Measurements from ENCODE around the gene SUGCT. TPM values are rescaled to one million over a fixed set of nuclear protein-coding genes. Genes with fewer than 3 reads are reported as not detected.

The SUGCT gene
- total and polyA plus RNA-seq, 9 of the 15 experiments (the other 6 are each of a cell fraction or from before 2014, with no cell fraction given) = 0.58 to 2.5 (median 1.4) TPM

DNA sequence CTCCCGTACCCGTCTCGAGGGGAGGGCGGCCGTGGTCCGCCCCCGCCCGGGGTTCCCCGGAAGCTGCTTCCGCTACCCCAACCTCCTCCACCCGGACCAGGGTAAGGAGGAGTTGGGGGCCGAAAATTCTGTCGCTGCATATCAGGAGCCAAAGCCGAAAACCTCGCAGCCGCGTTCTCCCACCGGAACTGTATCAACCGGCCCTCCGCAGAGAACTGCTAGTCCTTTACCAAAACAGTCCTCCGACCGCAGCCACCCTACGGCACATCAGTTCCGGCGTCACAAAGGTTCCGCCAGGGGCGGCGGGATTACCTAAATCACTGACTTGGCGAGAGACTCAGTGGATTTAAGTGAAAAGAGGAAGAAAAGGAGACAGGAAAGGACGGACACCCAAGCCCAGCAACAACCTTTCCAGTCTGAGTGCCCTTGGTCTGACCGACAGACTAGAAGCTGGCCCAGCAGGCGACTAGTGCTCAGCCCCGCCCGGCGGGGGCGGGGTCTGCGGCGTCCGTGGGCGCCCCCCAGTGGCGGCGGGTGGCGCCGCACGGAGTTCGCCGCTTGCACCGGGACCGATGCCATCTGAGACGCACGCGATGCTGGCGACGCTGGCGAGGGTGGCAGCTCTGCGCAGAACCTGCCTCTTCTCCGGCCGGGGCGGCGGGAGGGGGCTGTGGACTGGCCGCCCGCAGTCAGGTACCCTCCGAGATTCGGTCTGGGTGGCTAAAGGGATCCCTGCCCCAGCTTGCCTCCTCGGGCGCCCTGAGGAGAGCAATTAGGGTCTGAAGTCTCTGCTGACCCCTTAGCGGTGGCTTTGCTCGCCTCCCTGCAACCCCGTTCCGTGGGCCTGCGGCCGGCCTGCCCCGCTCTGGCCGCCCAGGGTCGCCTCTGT, at the start of gene SUGCT, which contains the start of gene MPLKIP (continued):
- TF ChIP-seq SAP30 (IDR thresholded peaks at IDR 0.05; ENCODE audit: borderline replicate concordance, insufficient read depth, low read depth, low read length, poor library complexity, severe bottlenecking) (peak; percentile 27), MTF1 (CRISPR knock-in tag; IDR thresholded peaks at IDR 0.05; ENCODE audit: borderline replicate concordance) (no peak), ZFP36 (IDR thresholded peaks at IDR 0.05; ENCODE audit: low read depth, low read length, partially characterized antibody) (no peak), RCOR1 (IDR thresholded peaks at IDR 0.05; ENCODE audit: borderline replicate concordance in 1 of 2, low read depth in 2 of 2, low read length in 2 of 2) (peak in 1 of 2 experiments; percentile 53; a peak in 1 of 4 replicates), HNRNPLL (IDR thresholded peaks at IDR 0.05; ENCODE audit: low read depth, low read length, poor library complexity, severe bottlenecking) (peak; percentile 57), PYGO2 (tag; IDR thresholded peaks at IDR 0.05) (peak; percentile 60; the same call in 1 of the 2 replicates), ZFP1 (CRISPR knock-in tag; IDR thresholded peaks at IDR 0.05) (no peak), U2AF1 (optimal IDR thresholded peaks at IDR 0.05; ENCODE audit: low read depth, low read length) (peak; percentile 45), RBM15 (IDR thresholded peaks at IDR 0.05; ENCODE audit: insufficient read depth, low read length) (no peak), NBN (IDR thresholded peaks at IDR 0.05; ENCODE audit: low read depth) (peak; percentile 94), TAL1 (IDR thresholded peaks at IDR 0.05) (peak; percentile 20; the same call in 1 of the 2 replicates)
- TF ChIP-seq, protein P1, sequence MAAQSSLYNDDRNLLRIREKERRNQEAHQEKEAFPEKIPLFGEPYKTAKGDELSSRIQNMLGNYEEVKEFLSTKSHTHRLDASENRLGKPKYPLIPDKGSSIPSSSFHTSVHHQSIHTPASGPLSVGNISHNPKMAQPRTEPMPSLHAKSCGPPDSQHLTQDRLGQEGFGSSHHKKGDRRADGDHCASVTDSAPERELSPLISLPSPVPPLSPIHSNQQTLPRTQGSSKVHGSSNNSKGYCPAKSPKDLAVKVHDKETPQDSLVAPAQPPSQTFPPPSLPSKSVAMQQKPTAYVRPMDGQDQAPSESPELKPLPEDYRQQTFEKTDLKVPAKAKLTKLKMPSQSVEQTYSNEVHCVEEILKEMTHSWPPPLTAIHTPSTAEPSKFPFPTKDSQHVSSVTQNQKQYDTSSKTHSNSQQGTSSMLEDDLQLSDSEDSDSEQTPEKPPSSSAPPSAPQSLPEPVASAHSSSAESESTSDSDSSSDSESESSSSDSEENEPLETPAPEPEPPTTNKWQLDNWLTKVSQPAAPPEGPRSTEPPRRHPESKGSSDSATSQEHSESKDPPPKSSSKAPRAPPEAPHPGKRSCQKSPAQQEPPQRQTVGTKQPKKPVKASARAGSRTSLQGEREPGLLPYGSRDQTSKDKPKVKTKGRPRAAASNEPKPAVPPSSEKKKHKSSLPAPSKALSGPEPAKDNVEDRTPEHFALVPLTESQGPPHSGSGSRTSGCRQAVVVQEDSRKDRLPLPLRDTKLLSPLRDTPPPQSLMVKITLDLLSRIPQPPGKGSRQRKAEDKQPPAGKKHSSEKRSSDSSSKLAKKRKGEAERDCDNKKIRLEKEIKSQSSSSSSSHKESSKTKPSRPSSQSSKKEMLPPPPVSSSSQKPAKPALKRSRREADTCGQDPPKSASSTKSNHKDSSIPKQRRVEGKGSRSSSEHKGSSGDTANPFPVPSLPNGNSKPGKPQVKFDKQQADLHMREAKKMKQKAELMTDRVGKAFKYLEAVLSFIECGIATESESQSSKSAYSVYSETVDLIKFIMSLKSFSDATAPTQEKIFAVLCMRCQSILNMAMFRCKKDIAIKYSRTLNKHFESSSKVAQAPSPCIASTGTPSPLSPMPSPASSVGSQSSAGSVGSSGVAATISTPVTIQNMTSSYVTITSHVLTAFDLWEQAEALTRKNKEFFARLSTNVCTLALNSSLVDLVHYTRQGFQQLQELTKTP (IDR thresholded peaks at IDR 0.05; ENCODE audit: low read depth in 1 of 2, partially characterized antibody in 2 of 2) = peak; percentile 54 to 65
- TF ChIP-seq, protein P2, sequence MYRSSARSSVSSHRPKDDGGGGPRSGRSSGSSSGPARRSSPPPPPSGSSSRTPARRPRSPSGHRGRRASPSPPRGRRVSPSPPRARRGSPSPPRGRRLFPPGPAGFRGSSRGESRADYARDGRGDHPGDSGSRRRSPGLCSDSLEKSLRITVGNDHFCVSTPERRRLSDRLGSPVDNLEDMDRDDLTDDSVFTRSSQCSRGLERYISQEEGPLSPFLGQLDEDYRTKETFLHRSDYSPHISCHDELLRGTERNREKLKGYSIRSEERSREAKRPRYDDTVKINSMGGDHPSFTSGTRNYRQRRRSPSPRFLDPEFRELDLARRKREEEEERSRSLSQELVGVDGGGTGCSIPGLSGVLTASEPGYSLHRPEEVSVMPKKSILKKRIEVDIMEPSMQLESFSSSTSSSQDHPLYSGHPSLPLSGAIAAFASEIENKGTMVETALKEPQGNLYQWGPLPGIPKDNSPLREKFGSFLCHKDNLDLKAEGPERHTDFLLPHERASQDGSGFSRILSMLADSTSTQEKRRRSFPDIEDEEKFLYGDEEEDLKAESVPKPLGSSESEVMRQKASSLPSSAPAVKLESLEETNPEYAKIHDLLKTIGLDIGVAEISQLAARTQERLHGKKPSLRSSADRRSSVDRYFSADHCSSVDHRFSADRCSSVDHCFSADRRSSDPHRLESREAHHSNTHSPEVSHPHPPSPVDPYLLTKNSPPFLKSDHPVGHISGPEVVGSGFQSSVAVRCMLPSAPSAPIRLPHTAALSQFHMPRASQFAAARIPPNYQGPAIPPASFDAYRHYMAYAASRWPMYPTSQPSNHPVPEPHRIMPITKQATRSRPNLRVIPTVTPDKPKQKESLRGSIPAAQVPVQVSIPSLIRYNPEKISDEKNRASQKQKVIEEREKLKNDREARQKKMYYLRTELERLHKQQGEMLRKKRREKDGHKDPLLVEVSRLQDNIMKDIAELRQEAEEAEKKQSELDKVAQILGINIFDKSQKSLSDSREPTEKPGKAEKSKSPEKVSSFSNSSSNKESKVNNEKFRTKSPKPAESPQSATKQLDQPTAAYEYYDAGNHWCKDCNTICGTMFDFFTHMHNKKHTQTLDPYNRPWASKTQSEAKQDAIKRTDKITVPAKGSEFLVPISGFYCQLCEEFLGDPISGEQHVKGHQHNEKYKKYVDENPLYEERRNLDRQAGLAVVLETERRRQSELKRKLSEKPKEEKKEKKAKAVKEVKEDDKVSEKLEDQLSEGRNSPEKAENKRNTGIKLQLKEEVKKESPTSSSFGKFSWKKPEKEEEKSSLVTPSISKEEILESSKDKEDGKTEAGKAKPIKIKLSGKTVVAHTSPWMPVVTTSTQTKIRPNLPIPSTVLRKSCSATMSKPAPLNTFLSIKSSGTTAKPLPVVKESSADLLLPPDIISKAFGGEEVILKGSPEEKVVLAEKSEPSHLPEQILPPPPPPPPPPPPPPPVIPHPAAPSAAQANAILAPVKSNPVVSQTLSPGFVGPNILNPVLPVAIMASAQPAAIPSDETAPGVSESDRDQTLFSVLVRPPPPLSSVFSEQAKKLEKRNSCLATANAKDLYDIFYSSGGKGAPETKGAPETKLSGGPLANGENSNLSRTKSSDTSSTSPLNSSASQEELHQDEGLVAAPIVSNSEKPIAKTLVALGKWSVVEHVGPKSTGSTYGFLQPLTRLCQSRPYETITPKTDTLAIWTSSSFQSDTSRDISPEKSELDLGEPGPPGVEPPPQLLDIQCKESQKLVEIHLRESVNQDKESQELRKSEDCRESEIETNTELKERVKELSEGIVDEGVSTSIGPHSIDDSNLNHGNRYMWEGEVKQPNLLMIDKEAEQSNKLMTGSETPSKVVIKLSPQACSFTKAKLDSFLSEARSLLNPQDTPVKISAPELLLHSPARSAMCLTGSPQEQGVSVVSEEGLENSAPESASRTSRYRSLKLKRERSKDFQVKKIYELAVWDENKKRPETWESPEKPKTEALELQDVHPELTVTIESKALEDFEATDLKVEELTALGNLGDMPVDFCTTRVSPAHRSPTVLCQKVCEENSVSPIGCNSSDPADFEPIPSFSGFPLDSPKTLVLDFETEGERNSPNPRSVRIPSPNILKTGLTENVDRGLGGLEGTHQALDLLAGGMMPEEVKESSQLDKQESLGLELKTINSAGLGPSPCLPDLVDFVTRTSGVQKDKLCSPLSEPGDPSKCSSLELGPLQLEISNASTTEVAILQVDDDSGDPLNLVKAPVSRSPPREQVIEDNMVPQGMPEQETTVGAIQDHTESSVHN (IDR thresholded peaks at IDR 0.05; ENCODE audit: borderline replicate concordance in 1 of 2, low read depth in 1 of 2) = no peak

All from K562 (cell line).